ENCODE data around the gene SATB1.

SATB1 gene

DNA sequence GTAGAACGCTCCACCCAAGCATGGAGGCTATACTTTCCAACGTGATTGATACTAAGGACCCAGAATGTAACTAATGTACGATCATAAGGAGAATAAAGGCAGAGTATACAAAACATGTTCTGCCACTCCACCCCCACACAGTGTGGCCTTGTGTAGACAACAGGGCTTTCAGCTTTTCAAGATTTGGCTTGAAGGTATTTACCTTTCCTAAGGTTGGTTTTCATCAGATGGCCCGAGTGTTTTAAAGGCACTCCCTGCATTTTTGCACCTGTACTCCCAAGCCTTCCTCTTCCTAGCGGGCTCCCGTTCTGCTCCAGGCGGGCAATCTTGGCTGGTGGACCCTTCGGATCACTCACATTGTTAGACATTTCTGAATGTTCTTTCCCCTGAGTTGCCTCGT, 4.6 kb downstream of the SATB1 start:
- Mint-ChIP-seq H3K9me3 (no peaks in the 10 kb centered on the region), H3K36me3 (peaks cover 12% of the 10 kb centered on the region), H3K27ac (no peak overlapping the region), H3K4me3 (no peak overlapping the region), H3K27me3 (peaks cover 32% of the 10 kb centered on the region), H3K4me1 (peaks cover 18% of the 10 kb centered on the region)
- no peak for ATAC-seq

DNA sequence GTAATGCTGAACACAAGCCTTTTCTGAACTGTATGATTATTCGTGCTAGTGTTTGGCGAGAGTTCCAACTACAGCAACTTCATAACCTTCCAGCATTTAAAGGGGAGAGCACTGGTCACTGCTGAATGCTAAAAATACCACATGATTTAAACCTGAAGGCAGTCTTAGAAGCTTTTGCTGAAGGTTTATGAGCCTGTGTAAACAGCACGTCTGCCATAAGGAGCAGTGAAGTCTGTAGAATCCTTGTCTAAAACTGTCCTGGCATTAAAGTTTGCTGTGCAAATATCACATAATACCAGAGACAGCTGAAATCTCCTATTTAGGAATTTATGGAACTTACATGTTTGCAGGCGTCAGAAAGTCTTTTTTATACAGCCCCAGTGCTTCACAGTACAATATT, 5.9 kb downstream of the SATB1 start:
- peaks cover 31% of the 10 kb centered on the region for H3K27me3 Mint-ChIP-seq
- H3K4me3 Mint-ChIP-seq = no peak overlapping the region
- peaks cover 12% of the 10 kb centered on the region for H3K36me3 Mint-ChIP-seq
- peaks cover 13% of the 10 kb centered on the region for H3K4me1 Mint-ChIP-seq
- no peak for ATAC-seq
- no peaks in the 10 kb centered on the region for H3K9me3 Mint-ChIP-seq
- H3K27ac Mint-ChIP-seq = no peak overlapping the region

DNA sequence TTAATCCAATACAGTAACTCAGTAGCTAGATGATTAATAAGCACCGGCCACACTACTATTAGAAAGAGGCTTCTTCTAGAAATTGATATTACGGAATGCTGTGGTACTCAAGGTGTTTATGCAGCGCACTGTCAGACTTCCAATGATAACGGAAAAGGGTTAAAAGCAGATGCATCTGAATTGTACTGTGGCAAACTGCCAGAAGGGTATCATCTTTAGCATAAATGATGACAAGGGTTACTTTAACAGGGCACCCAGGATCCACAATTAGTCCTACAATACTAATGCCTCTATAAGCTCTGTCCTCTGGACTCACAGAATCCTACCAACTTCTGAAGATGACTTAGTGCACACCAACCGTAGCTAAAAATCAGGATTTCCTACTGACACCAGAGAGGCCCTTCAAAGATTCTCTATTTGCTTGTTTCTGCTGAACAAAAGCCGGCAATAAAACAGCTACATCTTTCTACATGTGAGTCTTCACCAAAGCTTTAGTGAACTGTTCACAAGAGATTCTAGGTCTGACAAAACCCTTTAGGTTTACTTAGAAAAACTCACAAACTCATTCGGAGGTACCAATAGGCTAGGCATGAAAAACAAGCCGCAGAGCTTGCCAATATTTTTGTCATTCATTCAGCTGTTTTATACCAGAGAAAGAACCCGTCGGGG, 7.1 kb downstream of the SATB1 start:
- no peak for ATAC-seq
- H3K36me3 Mint-ChIP-seq = peaks cover 12% of the 10 kb centered on the region
- no peak overlapping the region for H3K27ac Mint-ChIP-seq
- peaks cover 19% of the 10 kb centered on the region for H3K27me3 Mint-ChIP-seq
- H3K4me1 Mint-ChIP-seq = peaks cover 1% of the 10 kb centered on the region
- no peaks in the 10 kb centered on the region for H3K9me3 Mint-ChIP-seq
- H3K4me3 Mint-ChIP-seq = no peak overlapping the region

DNA sequence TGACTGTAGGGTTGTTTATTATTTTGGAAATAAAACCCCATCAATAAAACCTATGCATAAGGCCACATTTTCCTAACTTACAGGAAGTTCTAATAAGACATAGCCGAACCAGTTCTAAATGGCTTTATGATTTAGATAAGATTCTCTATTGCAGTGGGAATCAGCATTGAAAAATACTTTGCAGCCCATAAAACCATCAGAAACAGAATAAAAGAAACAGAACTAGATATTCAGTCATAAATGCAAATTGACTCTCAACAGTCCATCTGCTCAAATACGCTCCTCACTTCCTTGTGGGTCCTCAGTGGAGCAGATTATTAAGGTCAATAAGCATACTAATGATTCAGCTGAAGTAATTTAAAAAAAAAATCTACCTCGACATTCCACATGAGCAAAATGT, 8.8 kb downstream of the SATB1 start:
- Mint-ChIP-seq H3K4me3 (no peak overlapping the region), H3K27ac (no peak overlapping the region), H3K36me3 (peaks cover 12% of the 10 kb centered on the region), H3K4me1 (no peaks in the 10 kb centered on the region), H3K27me3 (peaks cover 17% of the 10 kb centered on the region), H3K9me3 (no peaks in the 10 kb centered on the region)
- ATAC-seq = no peak

DNA sequence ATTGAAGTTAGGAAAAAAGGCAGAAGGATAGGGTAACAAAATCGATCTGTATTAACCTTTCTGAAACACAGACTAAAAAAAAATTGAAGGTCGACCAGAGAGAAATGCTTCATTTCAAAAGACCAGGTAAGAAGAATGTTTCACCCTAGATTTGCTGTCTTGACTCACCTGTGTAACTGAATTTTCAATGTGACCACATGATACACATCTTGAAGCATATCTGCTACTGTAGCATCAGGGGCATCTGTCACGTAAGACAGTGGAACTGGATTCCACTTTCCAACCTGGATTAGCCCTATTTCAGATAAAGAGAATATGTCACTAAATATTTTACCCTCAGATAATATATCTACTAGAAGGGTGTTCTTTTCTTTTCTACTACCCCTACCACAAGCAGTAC, 9.3 kb downstream of the SATB1 start:
- no peak overlapping the region for H3K4me3 Mint-ChIP-seq
- no peaks in the 10 kb centered on the region for H3K9me3 Mint-ChIP-seq
- H3K4me1 Mint-ChIP-seq = no peaks in the 10 kb centered on the region
- H3K27ac Mint-ChIP-seq = no peak overlapping the region
- peaks cover 12% of the 10 kb centered on the region for H3K27me3 Mint-ChIP-seq
- H3K36me3 Mint-ChIP-seq = peaks cover 10% of the 10 kb centered on the region
- ATAC-seq = no peak

DNA sequence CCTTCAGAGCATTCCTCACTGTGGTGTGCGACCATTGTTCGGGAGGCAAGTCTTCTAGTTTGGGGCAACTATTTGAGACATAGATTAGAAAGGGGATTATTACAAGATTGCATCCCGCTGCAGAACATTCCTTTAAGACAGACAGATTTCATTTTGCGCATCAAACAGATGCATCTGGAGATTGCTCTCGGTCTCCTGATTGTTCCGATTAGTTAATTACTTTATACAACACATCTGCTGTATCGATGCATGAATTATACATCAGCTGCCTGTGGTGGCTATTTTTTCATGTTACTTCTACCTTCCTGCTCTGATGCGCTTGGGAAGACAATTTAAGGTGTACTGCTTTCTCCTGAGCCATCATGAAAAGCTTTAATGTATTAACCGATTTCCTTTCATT, 10.0 kb downstream of the SATB1 start:
- Mint-ChIP-seq H3K9me3 (no peaks in the 10 kb centered on the region), H3K4me1 (no peaks in the 10 kb centered on the region), H3K27ac (no peak overlapping the region), H3K27me3 (peaks cover 5% of the 10 kb centered on the region), H3K36me3 (peaks cover 3% of the 10 kb centered on the region), H3K4me3 (no peak overlapping the region)
- no peak for ATAC-seq

DNA sequence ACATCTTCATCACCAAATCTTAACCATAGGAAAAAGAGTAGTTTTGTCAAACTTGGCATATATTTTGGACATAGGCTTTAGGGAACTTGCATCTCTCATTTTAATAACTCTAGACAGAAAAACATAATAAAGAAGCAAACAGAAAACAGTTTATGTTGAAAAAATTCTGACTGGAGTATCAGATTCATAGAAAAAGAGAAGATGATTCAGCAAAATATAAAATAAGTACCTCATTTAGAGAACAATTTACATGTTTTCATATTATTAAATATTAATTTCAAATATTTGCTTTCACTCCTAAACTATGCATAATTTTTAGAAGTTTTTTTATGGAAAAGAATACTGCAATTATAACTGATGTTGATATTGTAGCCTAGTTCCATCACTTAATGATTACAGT, 12.5 kb downstream of the SATB1 start:
- Mint-ChIP-seq H3K27ac (no peak overlapping the region), H3K4me3 (no peak overlapping the region), H3K36me3 (no peaks in the 10 kb centered on the region), H3K9me3 (no peaks in the 10 kb centered on the region), H3K4me1 (no peaks in the 10 kb centered on the region), H3K27me3 (no peaks in the 10 kb centered on the region)
- ATAC-seq = no peak

DNA sequence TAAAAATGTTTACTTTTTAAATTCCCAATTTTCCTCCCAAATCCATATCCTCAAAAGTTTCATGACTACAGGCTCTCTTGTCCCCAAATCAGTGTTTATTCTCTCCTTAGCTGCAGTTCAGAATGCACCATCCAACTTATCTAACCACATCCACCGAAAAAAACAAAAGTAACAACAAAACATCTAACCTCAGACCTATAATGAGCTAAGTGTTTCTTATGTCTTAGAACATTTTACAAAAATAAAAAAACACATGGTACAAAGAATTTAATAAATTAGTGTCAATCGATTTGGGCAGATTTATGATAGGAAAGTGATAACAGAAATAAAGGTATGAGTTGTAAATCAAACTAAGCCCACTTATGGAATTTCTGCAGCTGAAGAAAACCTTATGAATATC, 13.6 kb downstream of the SATB1 start:
- no peaks in the 10 kb centered on the region for H3K36me3 Mint-ChIP-seq
- no peak overlapping the region for H3K4me3 Mint-ChIP-seq
- H3K9me3 Mint-ChIP-seq = no peaks in the 10 kb centered on the region
- H3K27me3 Mint-ChIP-seq = no peaks in the 10 kb centered on the region
- no peak for ATAC-seq
- no peak overlapping the region for H3K27ac Mint-ChIP-seq
- no peaks in the 10 kb centered on the region for H3K4me1 Mint-ChIP-seq

DNA sequence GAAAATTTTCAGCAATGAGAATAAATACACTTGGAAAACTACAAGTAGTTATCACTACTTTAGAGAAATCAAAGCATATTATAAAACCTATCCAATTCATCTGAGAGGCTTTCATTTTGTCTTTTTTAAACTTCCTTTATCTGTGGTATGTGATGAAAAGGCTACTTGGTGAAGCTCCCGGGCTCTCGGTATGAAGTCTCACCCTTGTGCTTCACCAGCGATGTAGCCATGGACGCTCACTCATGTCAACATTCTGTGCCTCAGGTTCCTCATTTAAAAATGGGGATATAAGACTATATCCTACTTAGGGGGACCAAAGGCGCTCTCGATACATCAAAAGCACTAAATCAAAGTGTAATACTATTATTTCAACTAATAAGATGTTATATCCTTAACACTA, 14.9 kb downstream of the SATB1 start:
- no peaks in the 10 kb centered on the region for H3K4me1 Mint-ChIP-seq
- no peak overlapping the region for H3K27ac Mint-ChIP-seq
- no peak for ATAC-seq
- H3K36me3 Mint-ChIP-seq = no peaks in the 10 kb centered on the region
- no peaks in the 10 kb centered on the region for H3K9me3 Mint-ChIP-seq
- no peaks in the 10 kb centered on the region for H3K27me3 Mint-ChIP-seq
- H3K4me3 Mint-ChIP-seq = no peak overlapping the region

DNA sequence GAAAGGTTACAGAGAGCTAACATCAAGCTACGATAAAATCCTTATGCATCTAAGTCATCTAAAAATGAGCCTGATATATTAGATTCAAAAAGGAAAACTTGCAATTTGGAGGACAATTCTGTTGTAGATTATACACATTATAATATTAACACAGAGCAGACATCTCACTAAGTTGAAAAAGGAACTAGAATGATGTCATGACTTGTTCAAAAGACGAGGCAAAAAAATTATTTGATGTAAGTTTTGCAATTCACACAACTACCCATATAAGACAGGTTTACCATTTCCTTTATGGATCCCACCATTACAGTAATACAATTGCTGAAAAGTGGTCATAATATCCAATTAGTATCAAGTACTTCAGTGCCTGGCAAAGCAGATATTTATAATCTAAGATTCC, 15.9 kb downstream of the SATB1 start:
- ATAC-seq = no peak
- no peaks in the 10 kb centered on the region for H3K9me3 Mint-ChIP-seq
- H3K4me1 Mint-ChIP-seq = no peaks in the 10 kb centered on the region
- no peak overlapping the region for H3K4me3 Mint-ChIP-seq
- no peaks in the 10 kb centered on the region for H3K36me3 Mint-ChIP-seq
- no peaks in the 10 kb centered on the region for H3K27me3 Mint-ChIP-seq
- no peak overlapping the region for H3K27ac Mint-ChIP-seq

DNA sequence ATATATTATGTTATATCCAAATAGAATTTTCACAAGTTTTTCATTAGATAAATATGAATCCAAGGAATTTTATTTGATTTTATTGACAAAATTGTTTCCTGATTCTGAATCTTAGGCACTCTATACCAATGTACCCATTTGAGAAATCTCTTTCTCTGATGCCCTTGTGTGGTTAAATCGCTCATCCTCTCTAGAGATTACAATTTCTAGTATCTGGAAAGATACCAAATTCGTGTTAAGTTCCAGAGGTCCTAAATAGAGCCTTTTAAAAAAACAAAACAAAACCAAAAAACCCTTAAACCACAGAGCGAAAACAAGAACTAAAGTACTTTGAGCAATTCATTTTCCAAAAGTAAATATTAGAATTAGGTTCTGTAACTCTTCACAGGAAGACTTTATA, 20.0 kb downstream of the SATB1 start:
- H3K4me1 Mint-ChIP-seq = no peaks in the 10 kb centered on the region
- H3K9me3 Mint-ChIP-seq = no peaks in the 10 kb centered on the region
- H3K36me3 Mint-ChIP-seq = no peaks in the 10 kb centered on the region
- ATAC-seq = no peak
- H3K4me3 Mint-ChIP-seq = no peak overlapping the region
- no peaks in the 10 kb centered on the region for H3K27me3 Mint-ChIP-seq
- H3K27ac Mint-ChIP-seq = no peak overlapping the region

DNA sequence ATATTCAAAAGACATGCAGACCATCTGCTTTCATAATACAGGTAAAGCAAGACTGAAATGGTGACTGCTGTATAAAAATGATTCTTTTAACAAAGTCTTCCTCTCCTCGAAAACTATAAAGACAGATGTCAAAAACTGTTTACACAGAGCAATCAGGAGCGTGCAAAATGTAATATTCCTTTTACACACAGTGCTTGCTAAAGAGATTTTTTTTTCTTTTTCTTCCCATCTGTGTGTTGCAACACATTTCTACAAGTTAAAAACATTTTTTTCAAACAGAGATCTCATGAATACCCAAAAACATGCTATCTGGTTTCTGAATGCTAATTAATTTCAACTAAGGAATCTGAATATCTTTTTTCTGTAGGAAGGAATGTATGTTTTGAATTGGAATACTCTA, 22.1 kb downstream of the SATB1 start:
- Mint-ChIP-seq H3K36me3 (no peaks in the 10 kb centered on the region), H3K27me3 (no peaks in the 10 kb centered on the region), H3K4me1 (no peaks in the 10 kb centered on the region), H3K27ac (no peak overlapping the region), H3K9me3 (no peaks in the 10 kb centered on the region), H3K4me3 (no peak overlapping the region)
- ATAC-seq = no peak

DNA sequence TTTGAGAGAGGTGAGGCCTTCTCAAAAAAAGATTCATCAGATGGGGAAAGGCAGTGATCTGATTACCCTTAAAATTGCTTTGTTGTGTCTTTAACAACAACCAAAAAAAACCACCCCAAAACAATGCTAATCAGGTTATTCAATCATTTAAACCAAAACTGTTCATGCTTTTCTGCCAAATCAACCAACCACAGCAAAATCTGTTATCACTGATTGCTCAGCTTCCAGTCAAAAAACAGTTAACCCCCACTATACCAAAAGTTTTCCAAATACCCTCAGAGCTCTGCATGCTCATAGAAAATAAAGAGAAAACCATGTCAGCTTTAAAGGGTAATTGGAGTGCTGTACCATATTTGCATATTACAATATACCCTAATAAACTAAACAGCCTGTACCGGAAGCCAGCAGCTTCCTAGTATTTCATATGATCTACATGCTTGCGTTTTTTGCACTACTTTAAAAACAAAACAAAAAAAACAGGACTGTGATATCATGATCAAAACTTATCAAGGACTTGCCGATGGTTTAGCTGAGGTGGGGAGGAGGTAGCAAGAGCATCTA, 22.8 kb downstream of the SATB1 start:
- Mint-ChIP-seq H3K27me3 (no peaks in the 10 kb centered on the region), H3K4me1 (no peaks in the 10 kb centered on the region), H3K27ac (no peak overlapping the region), H3K9me3 (no peaks in the 10 kb centered on the region), H3K36me3 (no peaks in the 10 kb centered on the region), H3K4me3 (no peak overlapping the region)
- no peak for ATAC-seq

DNA sequence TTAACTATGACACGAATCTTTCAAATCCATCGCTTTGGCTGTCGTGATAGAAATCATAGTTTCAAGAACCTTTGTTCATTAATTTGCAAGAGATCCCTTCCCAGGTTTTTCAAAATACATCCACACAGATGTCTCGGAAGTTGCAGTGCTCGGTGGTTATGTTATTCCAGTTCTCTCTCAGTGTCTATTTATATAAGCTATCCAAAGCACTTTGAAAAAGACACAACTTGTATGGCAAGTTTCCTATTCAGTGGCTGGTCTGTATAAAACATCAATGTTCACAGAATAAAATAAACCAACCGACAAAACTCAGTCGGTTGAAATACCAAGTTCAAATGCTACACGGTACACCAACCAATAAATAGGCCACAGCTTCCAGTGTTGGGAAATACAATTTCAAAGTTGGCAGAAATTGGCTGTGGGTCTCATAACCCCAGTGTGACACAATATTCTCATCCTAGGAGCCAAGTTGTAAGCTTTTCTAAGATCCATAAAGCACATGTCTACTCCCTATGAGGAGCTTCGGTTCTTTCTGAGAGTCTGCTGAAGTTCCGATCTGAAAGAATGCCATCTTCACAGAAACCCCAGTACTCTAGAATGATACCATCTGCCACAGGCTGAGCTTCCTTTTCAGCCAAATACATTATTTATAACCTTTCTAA, 23.7 kb downstream of the SATB1 start:
- Mint-ChIP-seq H3K36me3 (peaks cover 5% of the 10 kb centered on the region), H3K27me3 (no peaks in the 10 kb centered on the region), H3K9me3 (no peaks in the 10 kb centered on the region), H3K27ac (no peak overlapping the region), H3K4me1 (no peaks in the 10 kb centered on the region), H3K4me3 (no peak overlapping the region)
- ATAC-seq = no peak

DNA sequence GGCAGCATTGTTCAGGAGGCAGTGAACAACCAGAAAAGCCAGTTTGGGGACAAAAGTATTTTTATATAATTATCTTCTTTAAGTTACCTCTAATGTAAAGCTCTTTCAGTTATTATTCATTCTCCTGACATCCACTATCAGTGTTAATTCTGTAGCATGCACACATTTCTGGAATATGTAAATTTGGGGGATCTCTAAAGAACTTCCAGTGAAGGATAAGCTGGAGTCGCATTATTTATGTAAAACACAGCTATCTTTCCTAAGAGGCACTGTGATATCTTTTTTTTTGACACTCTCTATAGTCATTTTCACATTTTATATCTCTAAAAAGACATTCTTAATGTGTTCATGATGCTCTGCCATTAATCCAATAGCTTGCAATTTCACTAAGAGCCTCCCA, 26.7 kb downstream of the SATB1 start:
- peaks cover 14% of the 10 kb centered on the region for H3K36me3 Mint-ChIP-seq

DNA sequence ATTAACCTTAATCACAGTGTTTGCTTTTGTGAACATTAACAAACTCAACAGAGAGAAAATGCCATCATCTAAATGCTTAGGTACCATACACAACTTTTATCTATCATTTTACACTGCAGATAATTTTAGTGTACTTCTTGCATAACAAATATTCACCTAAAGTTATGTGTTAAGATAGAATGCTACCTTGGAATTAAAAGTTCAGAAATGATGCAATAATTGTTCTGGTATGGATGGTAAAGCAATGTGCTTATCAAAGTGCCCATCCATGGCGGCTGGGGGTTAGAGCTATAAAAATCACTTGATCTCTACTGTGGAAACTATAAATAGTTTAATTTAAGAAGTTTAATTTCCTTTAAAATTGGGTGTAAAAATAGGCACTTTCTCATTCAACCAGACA, 28.7 kb downstream of the SATB1 start:
- no peaks in the 10 kb centered on the region for H3K27me3 Mint-ChIP-seq
- H3K4me3 Mint-ChIP-seq = no peak overlapping the region
- H3K27ac Mint-ChIP-seq = no peak overlapping the region
- peaks cover 14% of the 10 kb centered on the region for H3K36me3 Mint-ChIP-seq
- H3K4me1 Mint-ChIP-seq = no peaks in the 10 kb centered on the region
- no peak for ATAC-seq
- H3K9me3 Mint-ChIP-seq = no peaks in the 10 kb centered on the region

More for the DNA sequence above, 26.7 kb downstream of the SATB1 start:
- H3K27me3 Mint-ChIP-seq = no peaks in the 10 kb centered on the region
- H3K4me1 Mint-ChIP-seq = no peaks in the 10 kb centered on the region
- H3K4me3 Mint-ChIP-seq = no peak overlapping the region
- no peak for ATAC-seq
- no peaks in the 10 kb centered on the region for H3K9me3 Mint-ChIP-seq
- no peak overlapping the region for H3K27ac Mint-ChIP-seq
